ENCODE data around the gene SBK1.

GRCh38 chr16:28309811-28310311 is 17.5 kb downstream of the SBK1 start:
- TF ChIP-seq CTCF (IDR thresholded peaks at IDR 0.05) (no peak), POLR2A (IDR thresholded peaks at IDR 0.05) (no peak)

All from lower leg skin (tissue), 3 donors.